Endothelial cell of umbilical vein (primary cell): ENCODE data around the gene ETS2. TPM values are rescaled to one million over a fixed set of nuclear protein-coding genes. Genes with fewer than 3 reads are reported as not detected.

Experiments used
- BruUV-seq: library from RNA; stranded (reverse); fragments of 400-500 nt; replicated peaks from 2 replicates; lab custom pipeline; 2021; lab: Mats Ljungman, UMichigan
- CTCF ChIA-PET: fragments of 300-600, 350-600 bp; sonication (Branson Sonifier 250); formaldehyde crosslinking; loops from one replicate; lab custom pipeline; 2021; ENCODE audit warnings: antibody characterized with exemption, inconsistent platforms; lab: Charles Lee
- POLR2A ChIA-PET: fragments of 300-600, 350-600 bp; sonication (Branson Sonifier 250); formaldehyde crosslinking; loops from one replicate; lab custom pipeline; 2021; ENCODE audit warnings: antibody characterized with exemption, inconsistent platforms; lab: Charles Lee
- DNase-seq: peaks from one replicate; pipeline ENCODE4 v3.0.0-alpha.2; 2011; ENCODE audit warnings: low read depth, low spot score
- FAIRE-seq: peaks from 2 replicates; lab custom pipeline; 2011; peaks lifted over from hg19 to GRCh38; lab: Jason Lieb, UNC
- H2AFZ ChIP-seq: 2 replicates; pipeline ENCODE4 v1.6.0; 2012; ENCODE audit warnings: low read depth, low read length, control low read depth, inconsistent platforms
- H3K27ac ChIP-seq: 2 replicates; pipeline ENCODE4 v1.5.1; 2011; ENCODE audit warnings: low read depth, mild to moderate bottlenecking, control low read depth, low read length, moderate library complexity; ENCODE audit not compliant: insufficient read depth
- H3K27me3 ChIP-seq, 2 experiments: 2 replicates each; pipeline versions ENCODE4 v1.6.0 to v1.6.1; 2011; ENCODE audit warnings: low read length in 2 of 2, mixed read lengths in 1 of 2; ENCODE audit not compliant: control insufficient read depth in 2 of 2, insufficient read depth in 2 of 2
- H3K36me3 ChIP-seq, 2 experiments: 2 replicates in 1 of 2; 3 replicates in 1 of 2; pipeline ENCODE4 v1.5.1; 2011; ENCODE audit warnings: low read length in 2 of 2, mild to moderate bottlenecking in 1 of 2, moderate library complexity in 1 of 2; ENCODE audit not compliant: control insufficient read depth in 2 of 2, insufficient read depth in 2 of 2; ENCODE audit errors: extremely low read depth in 1 of 2
- H3K4me1 ChIP-seq: 3 replicates; pipeline ENCODE4 v1.5.1; 2011; ENCODE audit warnings: mild to moderate bottlenecking, low read length; ENCODE audit not compliant: control insufficient read depth, insufficient read depth; ENCODE audit errors: extremely low read depth
- H3K4me2 ChIP-seq: 2 replicates; pipeline ENCODE4 v1.6.1; 2011; ENCODE audit warnings: low read length, control low read depth, mixed read lengths; ENCODE audit not compliant: insufficient read depth
- H3K4me3 ChIP-seq, 3 experiments: fragments of 200-600 bp in 1 of 3; sonication (generic), shearing (Covaris generic) in 1 of 3; replicated peaks in 1 of 3; 2 replicates each; pipeline ENCODE4 v1.5.1; 2011 to 2016; ENCODE audit warnings: control low read depth in 3 of 3, low read length in 3 of 3, mild to moderate bottlenecking in 2 of 3, inconsistent platforms in 1 of 3, low read depth in 1 of 3, moderate library complexity in 1 of 3; ENCODE audit not compliant: insufficient read depth in 1 of 3
- H3K79me2 ChIP-seq: 2 replicates; pipeline ENCODE4 v1.6.0; 2012; ENCODE audit warnings: low read length, inconsistent platforms; ENCODE audit not compliant: control insufficient read depth, insufficient read depth
- H3K9ac ChIP-seq: replicated peaks from 2 replicates; pipeline ENCODE3; 2011; ENCODE audit warnings: low read length, control low read depth; ENCODE audit not compliant: insufficient read depth; ENCODE audit errors: extremely low read depth
- H3K9me1 ChIP-seq: replicated peaks from 3 replicates; pipeline ENCODE4 v1.6.0; 2011; ENCODE audit warnings: mild to moderate bottlenecking, low read length; ENCODE audit not compliant: control insufficient read depth, insufficient read depth; ENCODE audit errors: extremely low read depth
- H3K9me3 ChIP-seq: replicated peaks from 2 replicates; pipeline ENCODE4 v1.5.1; 2012; ENCODE audit warnings: low read length, inconsistent platforms; ENCODE audit not compliant: control insufficient read depth, insufficient read depth
- H4K20me1 ChIP-seq: replicated peaks from 2 replicates; pipeline ENCODE3; 2011; ENCODE audit warnings: mild to moderate bottlenecking, low read length; ENCODE audit not compliant: control insufficient read depth, insufficient read depth; ENCODE audit errors: extremely low read depth
- EZH2 ChIP-seq: IDR thresholded peaks from 2 replicates; pipeline ENCODE4 v1.6.1; 2012; ENCODE audit warnings: borderline replicate concordance, low read depth, mild to moderate bottlenecking, moderate library complexity, low read length, inconsistent platforms; ENCODE audit not compliant: severe bottlenecking
- FOS ChIP-seq: IDR thresholded peaks from 2 replicates; pipeline ENCODE4 v1.6.1; 2011; ENCODE audit warnings: mild to moderate bottlenecking, low read length, moderate library complexity, borderline replicate concordance; ENCODE audit not compliant: insufficient read depth
- GATA2 ChIP-seq: IDR thresholded peaks from 2 replicates; pipeline ENCODE4 v1.7.0; 2011; ENCODE audit warnings: low read depth, mild to moderate bottlenecking, moderate library complexity, mixed read lengths, low read length; ENCODE audit not compliant: insufficient read length, insufficient read depth
- JUN ChIP-seq: IDR thresholded peaks from 2 replicates; pipeline ENCODE4 v1.6.1; 2011; ENCODE audit warnings: borderline replicate concordance, low read depth; ENCODE audit not compliant: insufficient read length, insufficient read depth
- MYC ChIP-seq: IDR thresholded peaks from one replicate; pipeline ENCODE4 v1.6.1; 2011; ENCODE audit warnings: mild to moderate bottlenecking, low read depth, low read length
- POLR2A ChIP-seq: IDR thresholded peaks from 2 replicates; pipeline ENCODE4 v1.6.1; 2012; ENCODE audit warnings: low read depth, mild to moderate bottlenecking, control low read depth, low read length
- POLR2AphosphoS5 ChIP-seq: IDR thresholded peaks from 2 replicates; pipeline ENCODE4 v1.6.1; 2012; ENCODE audit warnings: low read depth, mild to moderate bottlenecking, control low read depth, low read length, moderate library complexity; ENCODE audit not compliant: insufficient read depth
- dilution Hi-C: fragments of 300-500 bp; cut with MboI; formaldehyde crosslinking; loops from one replicate; pipeline ENCODE4 v1.15.0; 2019; ENCODE audit warnings: low sequenced_read_pairs; ENCODE audit not compliant: extremely low pct_ligation_motif_present
- intact Hi-C: fragments of 100-400 bp; cut with micrococcal nuclease; formaldehyde crosslinking; loops from one replicate; pipeline ENCODE4 v1.10.0; 2022
- polyA plus RNA-seq, 4 experiments: library from polyadenylated mRNA; depleted of rRNA in 3 of 4; stranded (reverse) in 3 of 4; unstranded in 1 of 4; fragments of >200 nt; gene quantifications; 2 replicates each; pipeline versions ENCODE4 v1.2.1 to v1.2.3, GENCODE V29; 2011 to 2012; ENCODE audit warnings: missing spikeins in 1 of 4
- total RNA-seq: library from RNA; stranded (reverse); gene quantifications from 2 replicates; pipeline ENCODE4 v1.2.3, GENCODE V29; 2021
- TF ChIP-seq, protein P1 (sequence below), 2 donors: IDR thresholded peaks; 1 replicate in 1 of 2; 2 replicates in 1 of 2; pipeline ENCODE4 v1.5.1; 2011; ENCODE audit warnings: low read length in 2 of 2, mild to moderate bottlenecking in 2 of 2, moderate library complexity in 2 of 2, control low read depth in 1 of 2, inconsistent platforms in 1 of 2, low read depth in 1 of 2; ENCODE audit not compliant: insufficient read depth in 1 of 2; ENCODE audit errors: extremely low read depth in 1 of 2
- TF ChIP-seq, protein P2 (sequence below): IDR thresholded peaks from 2 replicates; pipeline ENCODE4 v1.6.1; 2011; ENCODE audit not compliant: insufficient read depth, insufficient read length

Gene ETS2
- total and polyA plus RNA-seq, 2 donors (not counting 3 experiments of a cell fraction or from before 2014, with no cell fraction given) = 16.3 to 54.5 TPM

- no peak overlapping the region for H3K27ac ChIP-seq
- TF ChIP-seq FOS = no peak
- no peak for TF ChIP-seq POLR2AphosphoS5
- no peak for TF ChIP-seq MYC
- no peak for TF ChIP-seq JUN
- no peak for TF ChIP-seq POLR2A
- TF ChIP-seq GATA2 = no peak
- TF ChIP-seq, protein P1, sequence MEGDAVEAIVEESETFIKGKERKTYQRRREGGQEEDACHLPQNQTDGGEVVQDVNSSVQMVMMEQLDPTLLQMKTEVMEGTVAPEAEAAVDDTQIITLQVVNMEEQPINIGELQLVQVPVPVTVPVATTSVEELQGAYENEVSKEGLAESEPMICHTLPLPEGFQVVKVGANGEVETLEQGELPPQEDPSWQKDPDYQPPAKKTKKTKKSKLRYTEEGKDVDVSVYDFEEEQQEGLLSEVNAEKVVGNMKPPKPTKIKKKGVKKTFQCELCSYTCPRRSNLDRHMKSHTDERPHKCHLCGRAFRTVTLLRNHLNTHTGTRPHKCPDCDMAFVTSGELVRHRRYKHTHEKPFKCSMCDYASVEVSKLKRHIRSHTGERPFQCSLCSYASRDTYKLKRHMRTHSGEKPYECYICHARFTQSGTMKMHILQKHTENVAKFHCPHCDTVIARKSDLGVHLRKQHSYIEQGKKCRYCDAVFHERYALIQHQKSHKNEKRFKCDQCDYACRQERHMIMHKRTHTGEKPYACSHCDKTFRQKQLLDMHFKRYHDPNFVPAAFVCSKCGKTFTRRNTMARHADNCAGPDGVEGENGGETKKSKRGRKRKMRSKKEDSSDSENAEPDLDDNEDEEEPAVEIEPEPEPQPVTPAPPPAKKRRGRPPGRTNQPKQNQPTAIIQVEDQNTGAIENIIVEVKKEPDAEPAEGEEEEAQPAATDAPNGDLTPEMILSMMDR (IDR thresholded peaks at IDR 0.05; ENCODE audit: extremely low read depth in 1 of 2, insufficient read depth in 1 of 2, low read depth in 1 of 2, low read length in 2 of 2) = no peak
- TF ChIP-seq EZH2 = no peak
- TF ChIP-seq, protein P2, sequence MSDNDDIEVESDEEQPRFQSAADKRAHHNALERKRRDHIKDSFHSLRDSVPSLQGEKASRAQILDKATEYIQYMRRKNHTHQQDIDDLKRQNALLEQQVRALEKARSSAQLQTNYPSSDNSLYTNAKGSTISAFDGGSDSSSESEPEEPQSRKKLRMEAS = no peak
- no peaks in the 10 kb centered on the region for H3K9me1 ChIP-seq
- dilution Hi-C loops = no loop called here
- no peaks in the 10 kb centered on the region for H4K20me1 ChIP-seq
- peak overlapping the region; percentile 24 for H2AFZ ChIP-seq
- POLR2A ChIA-PET = no interaction called here
- H3K9ac ChIP-seq = no peak overlapping the region
- no peak overlapping the region for H3K4me2 ChIP-seq
- FAIRE-seq = no peak
- intact Hi-C loops = no loop called here
- H3K9me3 ChIP-seq = no peaks in the 10 kb centered on the region
- CTCF ChIA-PET = no interaction called here
- DNase-seq = no peak
- H3K79me2 ChIP-seq = no peaks in the 10 kb centered on the region
- no peak overlapping the region for H3K4me3 ChIP-seq
- H3K27me3 ChIP-seq = no peaks in the 10 kb centered on the region
- peaks cover 16% of the 10 kb centered on the region for H3K4me1 ChIP-seq
- no peaks in the 10 kb centered on the region for H3K36me3 ChIP-seq
- BruUV-seq = no TSS peak
These were observed 32.2 kb downstream of the ETS2 start for GRCh38 chr21:38837806-38838461.
